CD14-positive monocyte (primary cell): ENCODE data around the gene CAD. TPM values are rescaled to one million over a fixed set of nuclear protein-coding genes. Genes with fewer than 3 reads are reported as not detected.

Experiments
- DNase-seq, 3 donors: peaks; one replicate each; pipeline ENCODE4 v3.0.0-alpha.2; 2011 to 2022
- H2AFZ ChIP-seq: 2 replicates; pipeline ENCODE4 v1.6.0; 2012; ENCODE audit warnings: mild to moderate bottlenecking, low read depth, low read length, inconsistent platforms; ENCODE audit not compliant: insufficient read depth, poor library complexity, severe bottlenecking
- H3K27ac ChIP-seq, 2 donors: 1 replicate in 1 of 2; 2 replicates in 1 of 2; pipeline ENCODE4 v1.5.1; 2012 to 2013; ENCODE audit warnings: low read length in 2 of 2, control low read depth in 1 of 2, inconsistent platforms in 1 of 2, low read depth in 1 of 2, mild to moderate bottlenecking in 1 of 2
- H3K27me3 ChIP-seq, 2 donors: one replicate each; pipeline versions ENCODE4 v1.6.0 to v1.6.1; 2011 to 2013; ENCODE audit warnings: low read length in 2 of 2; ENCODE audit not compliant: control insufficient read depth in 2 of 2, insufficient read depth in 2 of 2
- H3K36me3 ChIP-seq, 2 donors: replicated peaks in 1 of 2; 1 replicate in 1 of 2; 2 replicates in 1 of 2; pipeline versions ENCODE4 v1.5.1 to v1.6.1; 2012 to 2013; ENCODE audit warnings: low read length in 2 of 2, control low read depth in 1 of 2, inconsistent platforms in 1 of 2, mild to moderate bottlenecking in 1 of 2; ENCODE audit not compliant: insufficient read depth in 2 of 2, control insufficient read depth in 1 of 2
- H3K4me1 ChIP-seq, 2 donors: 1 replicate in 1 of 2; 2 replicates in 1 of 2; pipeline versions ENCODE4 v1.5.1 to v1.6.1; 2012 to 2013; ENCODE audit warnings: low read length in 2 of 2, control low read depth in 1 of 2, inconsistent platforms in 1 of 2, mild to moderate bottlenecking in 1 of 2, moderate library complexity in 1 of 2; ENCODE audit not compliant: insufficient read depth in 2 of 2, control insufficient read depth in 1 of 2
- H3K4me2 ChIP-seq: replicated peaks from 2 replicates; pipeline ENCODE3; 2012; ENCODE audit warnings: low read length, moderate library complexity, mild to moderate bottlenecking; ENCODE audit not compliant: poor library complexity, severe bottlenecking; ENCODE audit errors: extremely low read depth
- H3K4me3 ChIP-seq, 3 experiments: fragments of 200-600 bp in 1 of 3; sonication (generic) in 1 of 3; replicated peaks in 1 of 3; 1 replicate in 2 of 3; 2 replicates in 1 of 3; pipeline ENCODE4 v1.5.1; 2011 to 2013; ENCODE audit warnings: low read length in 3 of 3, mild to moderate bottlenecking in 3 of 3, control low read depth in 2 of 3, low read depth in 2 of 3, inconsistent platforms in 1 of 3, moderate library complexity in 1 of 3
- H3K79me2 ChIP-seq: 2 replicates; pipeline ENCODE4 v1.6.0; 2012; ENCODE audit warnings: mild to moderate bottlenecking, control low read depth, inconsistent platforms, low read length, moderate library complexity; ENCODE audit not compliant: insufficient read depth
- H3K9ac ChIP-seq: 2 replicates; pipeline ENCODE4 v1.6.0; 2017; ENCODE audit warnings: low read length, mild to moderate bottlenecking; ENCODE audit not compliant: insufficient read depth, poor library complexity, severe bottlenecking
- H3K9me3 ChIP-seq, 2 donors: replicated peaks in 1 of 2; 1 replicate in 1 of 2; 2 replicates in 1 of 2; pipeline versions ENCODE4 v1.5.1 to v1.6.1; 2012 to 2013; ENCODE audit warnings: low read length in 2 of 2, control low read depth in 1 of 2; ENCODE audit not compliant: control insufficient read depth in 1 of 2, insufficient read depth in 1 of 2
- H4K20me1 ChIP-seq: 2 replicates; pipeline ENCODE4 v1.6.0; 2012; ENCODE audit warnings: mild to moderate bottlenecking, low read length, control low read depth, moderate library complexity; ENCODE audit not compliant: insufficient read depth
- H3K27ac Mint-ChIP-seq, 7 donors: one replicate each; pipeline ENCODE4 v1.8.0; 2020; ENCODE audit warnings: mild to moderate bottlenecking in 7 of 7, mixed read lengths in 7 of 7, moderate library complexity in 6 of 7, inconsistent platforms in 2 of 7
- H3K27me3 Mint-ChIP-seq, 3 donors: one replicate each; pipeline ENCODE4 v1.8.0; 2021 to 2022; ENCODE audit warnings: low read depth in 3 of 3, mild to moderate bottlenecking in 3 of 3, mixed read lengths in 3 of 3, moderate library complexity in 3 of 3, inconsistent platforms in 1 of 3
- H3K36me3 Mint-ChIP-seq, 2 donors: one replicate each; pipeline ENCODE4 v1.8.0; 2020; ENCODE audit warnings: mixed read lengths in 2 of 2, inconsistent platforms in 1 of 2, mild to moderate bottlenecking in 1 of 2
- H3K4me1 Mint-ChIP-seq: one replicate; pipeline ENCODE4 v1.8.0; 2020; ENCODE audit warnings: mild to moderate bottlenecking, mixed read lengths
- H3K4me3 Mint-ChIP-seq, 2 donors: one replicate each; pipeline ENCODE4 v1.8.0; 2020; ENCODE audit warnings: mild to moderate bottlenecking in 2 of 2, mixed read lengths in 2 of 2, moderate library complexity in 1 of 2
- H3K9me3 Mint-ChIP-seq, 7 donors: one replicate each; pipeline ENCODE4 v1.8.0; 2020 to 2022; ENCODE audit warnings: mixed read lengths in 7 of 7, mild to moderate bottlenecking in 6 of 7, moderate library complexity in 6 of 7, inconsistent platforms in 2 of 7
- CTCF ChIP-seq: fragments of 200-600 bp; IDR thresholded peaks from one replicate; pipeline ENCODE4 v1.8.0; 2022; ENCODE audit warnings: antibody characterized with exemption, mild to moderate bottlenecking
- WGBS: methylation state at CpG from one replicate; pipeline ENCODE4 v1.1.5; 2013; ENCODE audit warnings: missing lambda C conversion rate; ENCODE audit not compliant: insufficient coverage; 5-methylcytosine and 5-hydroxymethylcytosine counted together
- intact Hi-C, 2 donors: fragments of 100-400 bp; cut with micrococcal nuclease; formaldehyde crosslinking; loops; one replicate each; pipeline versions ENCODE4 v1.15.0 to v1.15.1; 2023
- polyA plus RNA-seq, 3 donors: library from polyadenylated mRNA; depleted of rRNA in 1 of 3; unstranded in 2 of 3; stranded (reverse) in 1 of 3; fragments of 300-500 nt in 2 of 3; fragments of >200 nt in 1 of 3; fragmentation: Illumina TruSeq in 2 of 3; gene quantifications; 1 replicate in 2 of 3; 2 replicates in 1 of 3; pipeline ENCODE4 v1.2.3, GENCODE V29; 2012 to 2021

The CAD gene
- polyA plus RNA-seq, 3 donors: 0.71 to 17.3 (median 1.7) TPM

GRCh38 chr2:27284996-27285395, 67.8 kb downstream of the CAD start:
- no CpG with 5 or more reads among the region's 1 CpG for WGBS
- Histone ChIP-seq H2AFZ (no peak overlapping the region), H3K79me2 (no peaks in the 10 kb centered on the region), H3K4me3 (no peak overlapping the region), H3K27me3 (no peaks in the 10 kb centered on the region), H4K20me1 (no peaks in the 10 kb centered on the region), H3K27ac (no peak overlapping the region), H3K4me2 (no peak overlapping the region), H3K4me1 (peaks cover 0 to 1% of the 10 kb centered on the region in 2 donors), H3K9ac (no peak overlapping the region), H3K9me3 (no peaks in the 10 kb centered on the region), H3K36me3 (no peaks in the 10 kb centered on the region)
- intact Hi-C loops: loop anchor here in 1 of 2 donors (5.0 kb wide), 1 partner anchor 188 kb away; no protein-coding TSS in a partner anchor
- Mint-ChIP-seq H3K36me3 (no peaks in the 10 kb centered on the region), H3K27ac (no peak overlapping the region), H3K4me3 (no peak overlapping the region), H3K27me3 (peaks cover 2 to 7% (median 7%) of the 10 kb centered on the region in 3 donors), H3K9me3 (no peaks in the 10 kb centered on the region), H3K4me1 (peaks cover 3% of the 10 kb centered on the region)
- no peak for TF ChIP-seq CTCF
- DNase-seq: no peak

GRCh38 chr2:27285481-27285880, 68.3 kb downstream of the CAD start:
- Mint-ChIP-seq H3K36me3 (no peaks in the 10 kb centered on the region), H3K27me3 (peaks cover 2 to 7% (median 7%) of the 10 kb centered on the region in 3 donors), H3K4me1 (peaks cover 2% of the 10 kb centered on the region), H3K9me3 (no peaks in the 10 kb centered on the region), H3K4me3 (no peak overlapping the region), H3K27ac (no peak overlapping the region)
- Histone ChIP-seq H2AFZ (no peak overlapping the region), H4K20me1 (no peaks in the 10 kb centered on the region), H3K79me2 (no peaks in the 10 kb centered on the region), H3K4me2 (no peak overlapping the region), H3K27me3 (no peaks in the 10 kb centered on the region), H3K9ac (no peak overlapping the region), H3K4me1 (peaks cover 0 to 4% of the 10 kb centered on the region in 2 donors), H3K36me3 (no peaks in the 10 kb centered on the region), H3K27ac (no peak overlapping the region), H3K4me3 (no peak overlapping the region), H3K9me3 (no peaks in the 10 kb centered on the region)
- intact Hi-C loops: no loop called here
- DNase-seq: no peak
- no CpG with 5 or more reads among the region's 6 CpGs for WGBS
- no peak for TF ChIP-seq CTCF
